Measurements from ENCODE around the gene SMIM36. TPM values are rescaled to one million over a fixed set of nuclear protein-coding genes. Genes with fewer than 3 reads are reported as not detected.

The SMIM36 gene
- total RNA-seq, 1 donor from 2014 or later = not detected

DNA sequence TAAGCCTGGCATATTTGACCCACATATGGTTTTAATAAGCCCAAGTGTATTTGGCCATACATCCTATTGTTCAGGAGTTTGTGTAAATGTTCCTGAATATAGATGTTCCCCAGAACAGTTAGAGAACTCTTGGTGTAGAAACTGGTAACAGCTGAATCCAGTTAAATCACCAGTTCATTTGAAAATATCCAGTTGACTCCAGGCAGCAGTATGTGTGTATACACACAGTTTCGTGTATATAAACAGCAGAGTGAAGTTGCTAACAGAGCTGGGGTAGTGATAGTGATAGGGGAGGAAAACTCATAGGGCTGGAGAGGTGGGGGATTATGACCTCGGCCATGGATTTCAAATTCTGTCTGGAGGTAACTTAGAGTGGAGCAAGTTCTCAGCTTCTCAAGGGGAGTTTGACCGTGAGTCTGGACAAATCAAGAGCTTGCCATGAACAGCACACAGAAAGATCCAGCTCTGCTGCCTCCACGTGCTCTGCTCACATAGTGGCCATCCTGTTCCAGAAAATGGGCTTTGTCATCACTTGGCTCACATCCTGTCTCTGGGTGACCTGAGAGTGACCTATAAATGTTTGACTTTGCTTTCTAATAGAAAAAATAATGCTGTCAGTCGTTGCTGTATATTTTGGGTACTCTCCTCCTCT is 59.0 kb downstream of the SMIM36 start:
- Mint-ChIP-seq H3K27ac (ENCODE audit: unreplicated experiment) (peak overlapping the region; percentile 1), H3K27me3 (ENCODE audit: low read depth) (no peaks in the 10 kb centered on the region), H3K4me1 (peaks cover 12% of the 10 kb centered on the region), H3K4me3 (no peak overlapping the region), H3K9me3 (peaks cover 3% of the 10 kb centered on the region), H3K36me3 (ENCODE audit: low read depth) (no peaks in the 10 kb centered on the region)
- no peak for DNase-seq (ENCODE audit: low read depth, low spot score)
- no peak for TF ChIP-seq CTCF (conservative IDR thresholded peaks at IDR 0.05)

GRCh38 chr17:55451758-55452138 is 59.5 kb downstream of the SMIM36 start:
- no peaks in the 10 kb centered on the region for H3K27me3 Mint-ChIP-seq (ENCODE audit: low read depth)
- peaks cover 12% of the 10 kb centered on the region for H3K4me1 Mint-ChIP-seq
- no peak overlapping the region for H3K4me3 Mint-ChIP-seq
- no peak for TF ChIP-seq CTCF (conservative IDR thresholded peaks at IDR 0.05)
- peaks cover 3% of the 10 kb centered on the region for H3K9me3 Mint-ChIP-seq
- H3K36me3 Mint-ChIP-seq (ENCODE audit: low read depth) = no peaks in the 10 kb centered on the region
- H3K27ac Mint-ChIP-seq (ENCODE audit: unreplicated experiment) = no peak overlapping the region
- DNase-seq (ENCODE audit: low read depth, low spot score) = no peak

DNA sequence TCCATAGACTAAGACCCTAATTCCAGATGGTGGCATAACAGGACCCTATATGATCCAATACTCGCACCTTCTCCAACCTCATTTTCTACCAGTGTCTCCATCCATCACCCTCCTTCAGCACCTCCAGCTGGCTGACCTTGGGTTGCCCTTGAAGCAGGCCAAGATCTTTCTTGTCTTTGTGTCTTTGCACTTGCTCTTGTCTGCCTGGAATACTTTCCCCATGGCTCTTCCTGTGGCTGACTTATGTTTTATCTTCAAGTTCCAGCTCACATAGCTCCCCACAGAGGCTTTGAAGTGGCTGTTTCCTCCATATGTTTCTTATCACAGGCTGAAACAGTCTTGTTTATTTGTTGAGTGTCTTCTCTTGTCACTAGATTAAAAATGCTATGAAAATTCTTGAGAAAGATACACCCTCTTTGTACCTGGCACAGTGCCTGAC is 60.0 kb downstream of the SMIM36 start:
- Mint-ChIP-seq H3K36me3 (ENCODE audit: low read depth) (no peaks in the 10 kb centered on the region), H3K9me3 (peaks cover 3% of the 10 kb centered on the region), H3K27me3 (ENCODE audit: low read depth) (no peaks in the 10 kb centered on the region), H3K4me1 (peaks cover 12% of the 10 kb centered on the region), H3K4me3 (no peak overlapping the region), H3K27ac (ENCODE audit: unreplicated experiment) (no peak overlapping the region)
- no peak for TF ChIP-seq CTCF (conservative IDR thresholded peaks at IDR 0.05)
- DNase-seq (ENCODE audit: low read depth, low spot score) = no peak

GRCh38 chr17:55450232-55450825 is 60.9 kb downstream of the SMIM36 start:
- peak overlapping the region; percentile 24 for H3K27ac Mint-ChIP-seq (ENCODE audit: unreplicated experiment)
- no peak for DNase-seq (ENCODE audit: low read depth, low spot score)
- peaks cover 3% of the 10 kb centered on the region for H3K9me3 Mint-ChIP-seq
- H3K4me3 Mint-ChIP-seq = no peak overlapping the region
- H3K27me3 Mint-ChIP-seq (ENCODE audit: low read depth) = no peaks in the 10 kb centered on the region
- no peak for TF ChIP-seq CTCF (conservative IDR thresholded peaks at IDR 0.05)
- H3K36me3 Mint-ChIP-seq (ENCODE audit: low read depth) = no peaks in the 10 kb centered on the region
- peaks cover 12% of the 10 kb centered on the region for H3K4me1 Mint-ChIP-seq

- H3K27me3 Mint-ChIP-seq (ENCODE audit: low read depth) = no peaks in the 10 kb centered on the region
Measured at GRCh38 chr17:55448681-55449080, 62.6 kb downstream of the SMIM36 start.

More at GRCh38 chr17:55448681-55449080, 62.6 kb downstream of the SMIM36 start:
- peaks cover 3% of the 10 kb centered on the region for H3K9me3 Mint-ChIP-seq
- no peak for DNase-seq (ENCODE audit: low read depth, low spot score)
- no peak for TF ChIP-seq CTCF (conservative IDR thresholded peaks at IDR 0.05)
- no peaks in the 10 kb centered on the region for H3K36me3 Mint-ChIP-seq (ENCODE audit: low read depth)
- H3K27ac Mint-ChIP-seq (ENCODE audit: unreplicated experiment) = no peak overlapping the region
- H3K4me1 Mint-ChIP-seq = peaks cover 12% of the 10 kb centered on the region
- H3K4me3 Mint-ChIP-seq = no peak overlapping the region
